HepG2 (cell line): Measurements from ENCODE around the gene TPRN. TPM values are rescaled to one million over a fixed set of nuclear protein-coding genes. Genes with fewer than 3 reads are reported as not detected.

Experiments used
- BHLHE40 ChIP-seq: IDR thresholded peaks from 2 replicates; pipeline ENCODE4 v1.6.1; 2011; ENCODE audit warnings: low read length, improper control_type of control experiment
- CREB3 ChIP-seq: sonication (generic); formaldehyde crosslinking; IDR thresholded peaks from 2 replicates; pipeline ENCODE4 v1.5.0; 2020; ENCODE audit warnings: missing genetic modification reagents
- EZH2 ChIP-seq: conservative IDR thresholded peaks from 2 replicates; pipeline ENCODE4 v1.6.1; 2012; ENCODE audit warnings: mild to moderate bottlenecking, low read depth, low read length, moderate library complexity
- JUN ChIP-seq: sonication (generic); formaldehyde crosslinking; IDR thresholded peaks from 2 replicates; pipeline ENCODE4 v1.4.0; 2020; ENCODE audit warnings: mild to moderate bottlenecking, missing genetic modification reagents
- RARG ChIP-seq: sonication (generic); formaldehyde crosslinking; IDR thresholded peaks from 2 replicates; pipeline ENCODE4 v1.4.0; 2020; ENCODE audit warnings: low read depth, mild to moderate bottlenecking, missing genetic modification reagents
- SMC3 ChIP-seq: IDR thresholded peaks from 2 replicates; pipeline ENCODE4 v1.6.1; 2011; ENCODE audit warnings: low read length, improper control_type of control experiment
- SSRP1 ChIP-seq: IDR thresholded peaks from 2 replicates; pipeline ENCODE4 v1.6.1; 2016; ENCODE audit warnings: control low read depth
- XRCC5 ChIP-seq: fragments of 200-400 bp; formaldehyde crosslinking; optimal IDR thresholded peaks from 2 replicates; pipeline ENCODE3; 2017; ENCODE audit warnings: mild to moderate bottlenecking, low read length
- ZNF18 ChIP-seq: sonication (generic); formaldehyde crosslinking; IDR thresholded peaks from 2 replicates; pipeline ENCODE4 v1.8.0; 2022; ENCODE audit warnings: mild to moderate bottlenecking, missing genetic modification reagents; ENCODE audit not compliant: insufficient replicate concordance
- ZNF557 ChIP-seq: sonication (generic); formaldehyde crosslinking; IDR thresholded peaks from 2 replicates; pipeline ENCODE4 v1.4.0; 2020; ENCODE audit warnings: missing genetic modification reagents
- polyA plus RNA-seq, 8 experiments: library from polyadenylated mRNA; depleted of rRNA in 3 of 8; stranded (reverse) in 7 of 8; unstranded in 1 of 8; fragments of >200 nt; fragmentation: Illumina TruSeq in 4 of 8; extraction: Trizol in 4 of 8; gene quantifications; 2 replicates each; pipeline versions ENCODE4 v1.2.1 to v1.2.3, GENCODE V29; 2011 to 2016; ENCODE audit warnings: low read depth in 4 of 8, missing spikeins in 1 of 8, mixed read lengths in 1 of 8; ENCODE audit not compliant: insufficient read depth in 1 of 8
- total RNA-seq, 5 experiments: library from RNA; depleted of rRNA; stranded (reverse); fragments of >200 nt; fragmentation: Illumina TruSeq; extraction: Trizol; gene quantifications; 2 replicates each; pipeline ENCODE4 v1.2.3, GENCODE V29; 2016; ENCODE audit warnings: low read depth in 1 of 5
- TF ChIP-seq, protein P1 (sequence below): sonication (generic); formaldehyde crosslinking; IDR thresholded peaks from 2 replicates; pipeline ENCODE4 v1.8.1; 2023; ENCODE audit warnings: mild to moderate bottlenecking, missing genetic modification reagents
- TF ChIP-seq, protein P2 (sequence below): sonication (generic); formaldehyde crosslinking; IDR thresholded peaks from 2 replicates; pipeline ENCODE4 v1.4.0; 2020; ENCODE audit warnings: missing genetic modification reagents, mild to moderate bottlenecking, borderline replicate concordance
- TF ChIP-seq, protein P3 (sequence below): sonication (generic); formaldehyde crosslinking; IDR thresholded peaks from 2 replicates; pipeline ENCODE4 v1.5.0; 2020; ENCODE audit warnings: mild to moderate bottlenecking, low read depth, missing genetic modification reagents, borderline replicate concordance

Gene TPRN
- total and polyA plus RNA-seq, 2 of the 13 experiments (the other 11 are each of a cell fraction or from before 2014, with no cell fraction given): 10.1 to 19.2 TPM

DNA sequence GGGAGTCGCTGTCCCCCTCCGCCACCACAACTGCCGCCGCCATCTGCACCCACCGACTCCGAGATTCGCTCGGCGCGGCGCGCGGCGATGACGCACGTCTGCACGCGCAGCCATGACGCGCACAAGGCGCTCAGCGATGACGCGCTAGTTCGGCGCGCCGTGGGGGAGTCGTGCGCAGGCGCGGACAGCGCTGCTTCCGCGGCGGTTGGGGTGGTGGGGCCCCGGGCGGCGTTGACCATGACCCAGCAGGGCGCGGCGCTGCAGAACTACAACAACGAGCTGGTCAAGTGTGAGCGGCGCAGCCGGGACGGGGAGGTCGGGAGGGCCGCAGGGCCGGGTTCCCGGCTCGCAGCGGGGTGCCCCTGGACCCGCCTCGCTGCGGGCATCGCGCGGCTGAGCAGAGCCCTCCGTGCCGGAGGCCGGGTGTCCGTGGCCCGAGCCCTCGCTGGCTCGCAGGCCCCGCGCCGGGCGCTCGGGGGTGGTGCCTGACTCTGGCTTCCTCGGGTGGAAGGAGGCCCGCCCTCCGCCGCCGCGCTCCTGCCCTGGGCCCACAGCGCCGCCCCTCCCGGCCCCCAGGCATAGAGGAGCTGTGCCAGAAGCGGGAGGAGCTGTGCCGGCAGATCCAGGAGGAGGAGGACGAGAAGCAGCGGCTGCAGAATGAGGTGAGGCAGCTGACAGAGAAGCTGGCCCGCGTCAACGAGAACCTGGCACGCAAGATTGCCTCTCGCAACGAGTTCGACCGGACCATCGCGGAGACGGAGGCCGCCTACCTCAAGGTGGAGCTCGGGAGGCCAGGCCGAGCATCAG, 11.8 kb downstream of the TPRN start, which contains the start of the genes ANAPC2 and SSNA1 (continued):
- TF ChIP-seq JUN (CRISPR knock-in tag): peak; percentile 71; the same call in 1 of the 2 replicates
- no peak for TF ChIP-seq EZH2
- peak; percentile 30; the same call in 1 of the 2 replicates for TF ChIP-seq SMC3
- no peak for TF ChIP-seq RARG (CRISPR knock-in tag)
- no peak for TF ChIP-seq ZNF557 (CRISPR knock-in tag)
- TF ChIP-seq, protein P1, sequence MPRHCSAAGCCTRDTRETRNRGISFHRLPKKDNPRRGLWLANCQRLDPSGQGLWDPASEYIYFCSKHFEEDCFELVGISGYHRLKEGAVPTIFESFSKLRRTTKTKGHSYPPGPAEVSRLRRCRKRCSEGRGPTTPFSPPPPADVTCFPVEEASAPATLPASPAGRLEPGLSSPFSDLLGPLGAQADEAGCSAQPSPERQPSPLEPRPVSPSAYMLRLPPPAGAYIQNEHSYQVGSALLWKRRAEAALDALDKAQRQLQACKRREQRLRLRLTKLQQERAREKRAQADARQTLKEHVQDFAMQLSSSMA: no peak
- TF ChIP-seq XRCC5: peak; percentile 13
- peak; percentile 93 for TF ChIP-seq BHLHE40
- peak; percentile 75 for TF ChIP-seq ZNF18 (CRISPR knock-in tag)
- TF ChIP-seq, protein P2, sequence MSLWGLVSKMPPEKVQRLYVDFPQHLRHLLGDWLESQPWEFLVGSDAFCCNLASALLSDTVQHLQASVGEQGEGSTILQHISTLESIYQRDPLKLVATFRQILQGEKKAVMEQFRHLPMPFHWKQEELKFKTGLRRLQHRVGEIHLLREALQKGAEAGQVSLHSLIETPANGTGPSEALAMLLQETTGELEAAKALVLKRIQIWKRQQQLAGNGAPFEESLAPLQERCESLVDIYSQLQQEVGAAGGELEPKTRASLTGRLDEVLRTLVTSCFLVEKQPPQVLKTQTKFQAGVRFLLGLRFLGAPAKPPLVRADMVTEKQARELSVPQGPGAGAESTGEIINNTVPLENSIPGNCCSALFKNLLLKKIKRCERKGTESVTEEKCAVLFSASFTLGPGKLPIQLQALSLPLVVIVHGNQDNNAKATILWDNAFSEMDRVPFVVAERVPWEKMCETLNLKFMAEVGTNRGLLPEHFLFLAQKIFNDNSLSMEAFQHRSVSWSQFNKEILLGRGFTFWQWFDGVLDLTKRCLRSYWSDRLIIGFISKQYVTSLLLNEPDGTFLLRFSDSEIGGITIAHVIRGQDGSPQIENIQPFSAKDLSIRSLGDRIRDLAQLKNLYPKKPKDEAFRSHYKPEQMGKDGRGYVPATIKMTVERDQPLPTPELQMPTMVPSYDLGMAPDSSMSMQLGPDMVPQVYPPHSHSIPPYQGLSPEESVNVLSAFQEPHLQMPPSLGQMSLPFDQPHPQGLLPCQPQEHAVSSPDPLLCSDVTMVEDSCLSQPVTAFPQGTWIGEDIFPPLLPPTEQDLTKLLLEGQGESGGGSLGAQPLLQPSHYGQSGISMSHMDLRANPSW (CRISPR knock-in tag): peak; percentile 36; the same call in 1 of the 2 replicates
- 0 out of 2 replicates have a peak, but pooled peaks have one; percentile 18 for TF ChIP-seq CREB3
- TF ChIP-seq, protein P3, sequence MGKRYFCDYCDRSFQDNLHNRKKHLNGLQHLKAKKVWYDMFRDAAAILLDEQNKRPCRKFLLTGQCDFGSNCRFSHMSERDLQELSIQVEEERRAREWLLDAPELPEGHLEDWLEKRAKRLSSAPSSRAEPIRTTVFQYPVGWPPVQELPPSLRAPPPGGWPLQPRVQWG (CRISPR knock-in tag): no peak
- TF ChIP-seq SSRP1 (CRISPR knock-in tag): no peak
